ENCODE measurements around the gene TENM4.

TENM4 gene

GRCh38 chr11:78717041-78717440 is 723.8 kb downstream of the TENM4 start:
- no peak for ATAC-seq
- TF ChIP-seq ZNF70 (CRISPR knock-in tag; IDR thresholded peaks at IDR 0.05) (no peak), POU6F1 (CRISPR knock-in tag; IDR thresholded peaks at IDR 0.05; ENCODE audit: borderline replicate concordance, low read depth) (no peak), CSRNP3 (CRISPR knock-in tag; IDR thresholded peaks at IDR 0.05) (no peak), ARNTL (CRISPR knock-in tag; IDR thresholded peaks at IDR 0.05; ENCODE audit: borderline replicate concordance, low read depth) (no peak), TOX (CRISPR knock-in tag; IDR thresholded peaks at IDR 0.05; ENCODE audit: borderline replicate concordance) (no peak), TCF4 (CRISPR knock-in tag; IDR thresholded peaks at IDR 0.05; ENCODE audit: borderline replicate concordance) (no peak), GLIS3 (CRISPR knock-in tag; IDR thresholded peaks at IDR 0.05) (no peak), ISL1 (CRISPR knock-in tag; IDR thresholded peaks at IDR 0.05) (no peak), PPARA (CRISPR knock-in tag; IDR thresholded peaks at IDR 0.05; ENCODE audit: borderline replicate concordance) (no peak), ZNF8 (CRISPR knock-in tag; IDR thresholded peaks at IDR 0.05) (no peak)
- TF ChIP-seq, protein P1, sequence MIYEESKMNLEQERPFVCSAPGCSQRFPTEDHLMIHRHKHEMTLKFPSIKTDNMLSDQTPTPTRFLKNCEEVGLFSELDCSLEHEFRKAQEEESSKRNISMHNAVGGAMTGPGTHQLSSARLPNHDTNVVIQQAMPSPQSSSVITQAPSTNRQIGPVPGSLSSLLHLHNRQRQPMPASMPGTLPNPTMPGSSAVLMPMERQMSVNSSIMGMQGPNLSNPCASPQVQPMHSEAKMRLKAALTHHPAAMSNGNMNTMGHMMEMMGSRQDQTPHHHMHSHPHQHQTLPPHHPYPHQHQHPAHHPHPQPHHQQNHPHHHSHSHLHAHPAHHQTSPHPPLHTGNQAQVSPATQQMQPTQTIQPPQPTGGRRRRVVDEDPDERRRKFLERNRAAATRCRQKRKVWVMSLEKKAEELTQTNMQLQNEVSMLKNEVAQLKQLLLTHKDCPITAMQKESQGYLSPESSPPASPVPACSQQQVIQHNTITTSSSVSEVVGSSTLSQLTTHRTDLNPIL (CRISPR knock-in tag; IDR thresholded peaks at IDR 0.05; ENCODE audit: low read depth), result no peak

DNA sequence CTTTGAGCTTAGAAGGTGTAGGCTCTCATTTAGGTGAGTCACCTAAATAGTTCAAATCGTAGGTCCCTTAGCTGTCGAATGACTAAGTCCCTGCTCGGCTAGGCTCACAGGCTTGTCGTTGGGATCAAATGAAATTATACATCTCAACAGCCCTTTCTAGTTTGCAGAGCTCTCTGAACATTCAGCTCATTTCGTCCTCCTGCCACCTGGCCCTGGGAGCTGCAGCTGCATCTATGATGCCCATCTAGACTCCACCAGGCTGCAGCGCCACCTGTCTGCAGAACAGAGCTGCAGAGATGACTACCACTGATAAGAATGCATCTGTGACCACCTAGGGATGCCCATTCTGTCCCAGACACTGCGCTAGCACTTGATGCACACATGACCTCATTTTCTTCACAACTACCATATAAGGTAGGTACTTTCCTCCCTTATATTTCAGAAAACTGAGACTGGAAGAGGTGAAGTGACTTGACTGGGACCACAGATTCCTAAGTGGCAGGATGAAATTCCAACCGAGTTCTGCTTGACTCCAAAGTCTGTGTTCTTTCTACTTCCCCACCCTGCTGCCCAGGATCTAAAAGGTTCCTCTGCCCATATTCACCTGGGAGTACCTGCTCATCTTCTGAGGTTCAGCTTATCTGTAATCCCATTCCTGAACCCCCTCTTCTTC is 725.1 kb downstream of the TENM4 start:
- TF ChIP-seq RARB (CRISPR knock-in tag; IDR thresholded peaks at IDR 0.05), result no peak
- TF ChIP-seq ZNF70 (CRISPR knock-in tag; IDR thresholded peaks at IDR 0.05), result peak; percentile 92
- peak; percentile 97 for ATAC-seq

DNA sequence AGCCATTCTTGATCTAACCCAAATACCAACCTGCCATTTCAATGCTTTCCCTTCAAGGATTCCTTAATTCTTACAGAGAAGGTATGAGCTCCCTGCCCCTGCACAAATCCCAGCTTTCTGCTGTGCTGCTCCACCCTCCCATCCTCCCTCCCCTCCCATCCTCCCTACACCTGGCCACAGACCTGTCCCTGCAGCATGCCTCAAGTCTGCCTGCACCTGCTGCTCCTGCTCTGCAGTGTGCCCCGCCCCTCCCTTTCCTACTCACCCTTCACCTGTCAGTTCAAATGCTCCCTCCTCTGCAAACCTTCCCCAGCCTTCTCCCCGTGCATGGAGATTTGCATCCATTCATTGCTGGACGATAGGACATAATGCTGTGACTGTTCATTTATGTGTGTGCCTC is 726.3 kb downstream of the TENM4 start:
- TF ChIP-seq POU6F1 (CRISPR knock-in tag; IDR thresholded peaks at IDR 0.05; ENCODE audit: borderline replicate concordance, low read depth) (no peak), ZNF565 (CRISPR knock-in tag; conservative IDR thresholded peaks at IDR 0.05; ENCODE audit: low read depth) (no peak), ESRRG (CRISPR knock-in tag; IDR thresholded peaks at IDR 0.05) (no peak), ZNF8 (CRISPR knock-in tag; IDR thresholded peaks at IDR 0.05) (no peak), ZFP3 (CRISPR knock-in tag; IDR thresholded peaks at IDR 0.05) (no peak), BACH2 (CRISPR knock-in tag; IDR thresholded peaks at IDR 0.05; ENCODE audit: borderline replicate concordance) (no peak), GLIS3 (CRISPR knock-in tag; IDR thresholded peaks at IDR 0.05) (no peak), TOX (CRISPR knock-in tag; IDR thresholded peaks at IDR 0.05; ENCODE audit: borderline replicate concordance) (no peak), ZFP30 (CRISPR knock-in tag; IDR thresholded peaks at IDR 0.05) (no peak), CSRNP3 (CRISPR knock-in tag; IDR thresholded peaks at IDR 0.05) (no peak), OSR1 (CRISPR knock-in tag; IDR thresholded peaks at IDR 0.05) (no peak)
- TF ChIP-seq, protein P2, sequence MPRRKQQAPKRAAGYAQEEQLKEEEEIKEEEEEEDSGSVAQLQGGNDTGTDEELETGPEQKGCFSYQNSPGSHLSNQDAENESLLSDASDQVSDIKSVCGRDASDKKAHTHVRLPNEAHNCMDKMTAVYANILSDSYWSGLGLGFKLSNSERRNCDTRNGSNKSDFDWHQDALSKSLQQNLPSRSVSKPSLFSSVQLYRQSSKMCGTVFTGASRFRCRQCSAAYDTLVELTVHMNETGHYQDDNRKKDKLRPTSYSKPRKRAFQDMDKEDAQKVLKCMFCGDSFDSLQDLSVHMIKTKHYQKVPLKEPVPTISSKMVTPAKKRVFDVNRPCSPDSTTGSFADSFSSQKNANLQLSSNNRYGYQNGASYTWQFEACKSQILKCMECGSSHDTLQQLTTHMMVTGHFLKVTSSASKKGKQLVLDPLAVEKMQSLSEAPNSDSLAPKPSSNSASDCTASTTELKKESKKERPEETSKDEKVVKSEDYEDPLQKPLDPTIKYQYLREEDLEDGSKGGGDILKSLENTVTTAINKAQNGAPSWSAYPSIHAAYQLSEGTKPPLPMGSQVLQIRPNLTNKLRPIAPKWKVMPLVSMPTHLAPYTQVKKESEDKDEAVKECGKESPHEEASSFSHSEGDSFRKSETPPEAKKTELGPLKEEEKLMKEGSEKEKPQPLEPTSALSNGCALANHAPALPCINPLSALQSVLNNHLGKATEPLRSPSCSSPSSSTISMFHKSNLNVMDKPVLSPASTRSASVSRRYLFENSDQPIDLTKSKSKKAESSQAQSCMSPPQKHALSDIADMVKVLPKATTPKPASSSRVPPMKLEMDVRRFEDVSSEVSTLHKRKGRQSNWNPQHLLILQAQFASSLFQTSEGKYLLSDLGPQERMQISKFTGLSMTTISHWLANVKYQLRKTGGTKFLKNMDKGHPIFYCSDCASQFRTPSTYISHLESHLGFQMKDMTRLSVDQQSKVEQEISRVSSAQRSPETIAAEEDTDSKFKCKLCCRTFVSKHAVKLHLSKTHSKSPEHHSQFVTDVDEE (CRISPR knock-in tag; IDR thresholded peaks at IDR 0.05), result no peak
- TF ChIP-seq, protein P3, sequence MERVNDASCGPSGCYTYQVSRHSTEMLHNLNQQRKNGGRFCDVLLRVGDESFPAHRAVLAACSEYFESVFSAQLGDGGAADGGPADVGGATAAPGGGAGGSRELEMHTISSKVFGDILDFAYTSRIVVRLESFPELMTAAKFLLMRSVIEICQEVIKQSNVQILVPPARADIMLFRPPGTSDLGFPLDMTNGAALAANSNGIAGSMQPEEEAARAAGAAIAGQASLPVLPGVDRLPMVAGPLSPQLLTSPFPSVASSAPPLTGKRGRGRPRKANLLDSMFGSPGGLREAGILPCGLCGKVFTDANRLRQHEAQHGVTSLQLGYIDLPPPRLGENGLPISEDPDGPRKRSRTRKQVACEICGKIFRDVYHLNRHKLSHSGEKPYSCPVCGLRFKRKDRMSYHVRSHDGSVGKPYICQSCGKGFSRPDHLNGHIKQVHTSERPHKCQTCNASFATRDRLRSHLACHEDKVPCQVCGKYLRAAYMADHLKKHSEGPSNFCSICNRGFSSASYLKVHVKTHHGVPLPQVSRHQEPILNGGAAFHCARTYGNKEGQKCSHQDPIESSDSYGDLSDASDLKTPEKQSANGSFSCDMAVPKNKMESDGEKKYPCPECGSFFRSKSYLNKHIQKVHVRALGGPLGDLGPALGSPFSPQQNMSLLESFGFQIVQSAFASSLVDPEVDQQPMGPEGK (CRISPR knock-in tag; IDR thresholded peaks at IDR 0.05; ENCODE audit: borderline replicate concordance), result no peak
- no peak for ATAC-seq
